GM19395 (cell line): ENCODE measurements around the gene PAX7.
"Not testable (repeated sequence)": the region's sequence is repeated elsewhere in the genome, so short reads cannot be mapped to it uniquely, and the experiment has no call there.

Experiments
- ATAC-seq: cut with Tn5 transposase; IDR thresholded peaks from one replicate; pipeline ENCODE4 v1.9.1; 2021; ENCODE audit warnings: mild to moderate bottlenecking, moderate library complexity; ENCODE audit not compliant: unreplicated experiment

PAX7 gene

GRCh38 chr1:18657506-18658201 lies 27.0 kb downstream of the PAX7 start:
- no peak for ATAC-seq

- ATAC-seq = no peak
Measured at GRCh38 chr1:18658831-18659230, 28.2 kb downstream of the PAX7 start.

GRCh38 chr1:18661404-18662285 lies 31.0 kb downstream of the PAX7 start:
- no peak for ATAC-seq

GRCh38 chr1:18662286-18662639 lies 31.6 kb downstream of the PAX7 start:
- ATAC-seq = no peak

GRCh38 chr1:18666317-18666920 lies 35.8 kb downstream of the PAX7 start:
- no peak for ATAC-seq

GRCh38 chr1:18667333-18667732 lies 36.7 kb downstream of the PAX7 start:
- no peak for ATAC-seq

GRCh38 chr1:18668046-18668445 lies 37.4 kb downstream of the PAX7 start:
- no peak for ATAC-seq

GRCh38 chr1:18668750-18669404 lies 38.2 kb downstream of the PAX7 start:
- no peak for ATAC-seq

GRCh38 chr1:18670121-18670867 lies 39.6 kb downstream of the PAX7 start:
- ATAC-seq = no peak

- no peak for ATAC-seq
Measured at GRCh38 chr1:18670868-18671225, 40.2 kb downstream of the PAX7 start.

GRCh38 chr1:18673976-18674375 lies 43.3 kb downstream of the PAX7 start:
- ATAC-seq = no peak

GRCh38 chr1:18676332-18676781 lies 45.7 kb downstream of the PAX7 start:
- no peak for ATAC-seq

- no peak for ATAC-seq
Measured at GRCh38 chr1:18681423-18681835, 50.8 kb downstream of the PAX7 start.

GRCh38 chr1:18682375-18682774 lies 51.7 kb downstream of the PAX7 start:
- ATAC-seq = no peak

- ATAC-seq = no peak
Measured at GRCh38 chr1:18684303-18684702, 53.7 kb downstream of the PAX7 start.

- ATAC-seq = no peak
Measured at GRCh38 chr1:18686540-18686939, 55.9 kb downstream of the PAX7 start.

GRCh38 chr1:18687273-18687672 lies 56.6 kb downstream of the PAX7 start:
- no peak for ATAC-seq

GRCh38 chr1:18691648-18692047 lies 61.0 kb downstream of the PAX7 start:
- no peak for ATAC-seq

- ATAC-seq = no peak
Measured at GRCh38 chr1:18693256-18694098, 62.8 kb downstream of the PAX7 start.

- ATAC-seq = not testable (repeated sequence)
Measured at GRCh38 chr1:18694289-18694688, 63.6 kb downstream of the PAX7 start.
